ENCODE results near the gene OR5AU1. TPM values are rescaled to one million over a fixed set of nuclear protein-coding genes. Genes with fewer than 3 reads are reported as not detected.

OR5AU1 gene
- total and polyA plus RNA-seq, 2 of the 13 experiments (the other 11 are each of a cell fraction or from before 2014, with no cell fraction given): not detected

DNA sequence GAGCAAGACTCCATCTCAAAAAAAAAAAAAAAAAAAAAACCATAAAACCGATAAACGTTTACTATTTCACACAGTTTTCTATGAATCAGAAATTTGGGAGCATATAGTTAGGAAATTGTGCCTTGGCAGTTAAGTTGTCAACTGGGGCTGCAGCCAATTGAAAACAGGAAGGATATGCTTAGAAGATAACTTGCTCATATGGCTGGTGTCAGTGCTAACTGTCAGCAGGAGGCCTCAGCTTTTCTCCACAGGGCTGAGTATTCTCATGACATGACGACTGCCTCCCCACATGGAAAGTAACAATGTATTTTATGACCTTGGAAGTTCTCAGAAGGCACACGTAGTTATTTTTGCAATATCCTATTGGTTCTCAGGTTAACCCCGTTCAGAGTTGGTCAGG is 29.6 kb upstream of the OR5AU1 start:
- H3K9ac ChIP-seq (ENCODE audit: insufficient read depth, low read depth, low read length): no peak overlapping the region
- H3K27ac ChIP-seq (ENCODE audit: extremely low read length, insufficient read depth, low read length): no peak overlapping the region
- H3K36me3 ChIP-seq (replicated peaks in 1 of 2; ENCODE audit: control insufficient read depth in 1 of 2, insufficient read depth in 2 of 2, low read length in 2 of 2): no peaks in the 10 kb centered on the region
- CTCF ChIA-PET (ENCODE audit: low intra/inter-chr PET ratio, low total read pairs): no interaction called here
- POLR2A ChIA-PET: no interaction called here
- no peaks in the 10 kb centered on the region for H3K9me3 ChIP-seq (ENCODE audit: low read length)
- ATAC-seq (no peak), FAIRE-seq (no peak), DNase-seq (ENCODE audit: low spot score) (no peak)
- 22% methylated on average over 5 of the region's 5 CpGs for WGBS (ENCODE audit: low lambda C conversion rate)
- H3K27me3 ChIP-seq (ENCODE audit: control insufficient read depth in 1 of 2, insufficient read depth in 2 of 2, low read length in 2 of 2): no peaks in the 10 kb centered on the region
- BruUV-seq (replicated peaks): no TSS peak
- no peak for TF ChIP-seq EED (CRISPR knock-in tag; IDR thresholded peaks at IDR 0.05)
- no peak for TF ChIP-seq ZNF160 (CRISPR knock-in tag; IDR thresholded peaks at IDR 0.05)
- no peak for TF ChIP-seq PHF8 (CRISPR knock-in tag; IDR thresholded peaks at IDR 0.05)
- no peak for TF ChIP-seq ZNF124 (CRISPR knock-in tag; IDR thresholded peaks at IDR 0.05)
- TF ChIP-seq, protein P1, sequence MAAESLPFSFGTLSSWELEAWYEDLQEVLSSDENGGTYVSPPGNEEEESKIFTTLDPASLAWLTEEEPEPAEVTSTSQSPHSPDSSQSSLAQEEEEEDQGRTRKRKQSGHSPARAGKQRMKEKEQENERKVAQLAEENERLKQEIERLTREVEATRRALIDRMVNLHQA (CRISPR knock-in tag; IDR thresholded peaks at IDR 0.05): no peak
- no peak for TF ChIP-seq NFATC3 (CRISPR knock-in tag; IDR thresholded peaks at IDR 0.05)
- TF ChIP-seq NR2C2 (CRISPR knock-in tag; IDR thresholded peaks at IDR 0.05; ENCODE audit: borderline replicate concordance): no peak
- TF ChIP-seq ETV5 (CRISPR knock-in tag; IDR thresholded peaks at IDR 0.05; ENCODE audit: borderline replicate concordance): no peak
- no peak overlapping the region for H2AFZ ChIP-seq (ENCODE audit: low read length)
- H3K4me2 ChIP-seq (ENCODE audit: low read depth, low read length): no peak overlapping the region
- H3K4me1 ChIP-seq (ENCODE audit: insufficient read depth, low read length): no peaks in the 10 kb centered on the region
- H4K20me1 ChIP-seq (ENCODE audit: insufficient read depth, low read length): no peaks in the 10 kb centered on the region
- H3K4me3 ChIP-seq (replicated peaks in 1 of 3; ENCODE audit: insufficient read depth in 1 of 3, low read depth in 2 of 3, low read length in 3 of 3): no peak overlapping the region
- in situ Hi-C loops (cut with HindIII; ENCODE audit: extremely low pct_ligation_motif_present, low pct_unique_long_range_greater_than_20kb): no loop called here
- intact Hi-C loops (cut with micrococcal nuclease; ENCODE audit: unreplicated experiment): no loop called here
- no peaks in the 10 kb centered on the region for H3K79me2 ChIP-seq (ENCODE audit: insufficient read depth, low read length)

GRCh38 chr14:21184254-21184653 is 28.4 kb upstream of the OR5AU1 start:
- BruUV-seq (replicated peaks): no TSS peak
- FAIRE-seq (no peak), ATAC-seq (no peak), DNase-seq (ENCODE audit: low spot score) (no peak)
- Histone ChIP-seq H3K27ac (ENCODE audit: extremely low read length, insufficient read depth, low read length) (no peak overlapping the region), H3K4me3 (replicated peaks in 1 of 3; ENCODE audit: insufficient read depth in 1 of 3, low read depth in 2 of 3, low read length in 3 of 3) (no peak overlapping the region), H3K4me2 (ENCODE audit: low read depth, low read length) (no peak overlapping the region), H4K20me1 (ENCODE audit: insufficient read depth, low read length) (no peaks in the 10 kb centered on the region), H3K9ac (ENCODE audit: insufficient read depth, low read depth, low read length) (no peak overlapping the region), H3K27me3 (ENCODE audit: control insufficient read depth in 1 of 2, insufficient read depth in 2 of 2, low read length in 2 of 2) (no peaks in the 10 kb centered on the region), H3K36me3 (replicated peaks in 1 of 2; ENCODE audit: control insufficient read depth in 1 of 2, insufficient read depth in 2 of 2, low read length in 2 of 2) (no peaks in the 10 kb centered on the region), H3K79me2 (ENCODE audit: insufficient read depth, low read length) (no peaks in the 10 kb centered on the region), H3K9me3 (ENCODE audit: low read length) (no peaks in the 10 kb centered on the region), H2AFZ (ENCODE audit: low read length) (no peak overlapping the region), H3K4me1 (ENCODE audit: insufficient read depth, low read length) (no peaks in the 10 kb centered on the region)
- CTCF ChIA-PET (ENCODE audit: low intra/inter-chr PET ratio, low total read pairs): no interaction called here
- POLR2A ChIA-PET: no interaction called here
- 2% methylated on average over 1 of the region's 1 CpG for WGBS (ENCODE audit: low lambda C conversion rate)
- in situ Hi-C loops (cut with HindIII; ENCODE audit: extremely low pct_ligation_motif_present, low pct_unique_long_range_greater_than_20kb) (no loop called here), intact Hi-C loops (cut with micrococcal nuclease; ENCODE audit: unreplicated experiment) (no loop called here)
- TF ChIP-seq, protein P2, sequence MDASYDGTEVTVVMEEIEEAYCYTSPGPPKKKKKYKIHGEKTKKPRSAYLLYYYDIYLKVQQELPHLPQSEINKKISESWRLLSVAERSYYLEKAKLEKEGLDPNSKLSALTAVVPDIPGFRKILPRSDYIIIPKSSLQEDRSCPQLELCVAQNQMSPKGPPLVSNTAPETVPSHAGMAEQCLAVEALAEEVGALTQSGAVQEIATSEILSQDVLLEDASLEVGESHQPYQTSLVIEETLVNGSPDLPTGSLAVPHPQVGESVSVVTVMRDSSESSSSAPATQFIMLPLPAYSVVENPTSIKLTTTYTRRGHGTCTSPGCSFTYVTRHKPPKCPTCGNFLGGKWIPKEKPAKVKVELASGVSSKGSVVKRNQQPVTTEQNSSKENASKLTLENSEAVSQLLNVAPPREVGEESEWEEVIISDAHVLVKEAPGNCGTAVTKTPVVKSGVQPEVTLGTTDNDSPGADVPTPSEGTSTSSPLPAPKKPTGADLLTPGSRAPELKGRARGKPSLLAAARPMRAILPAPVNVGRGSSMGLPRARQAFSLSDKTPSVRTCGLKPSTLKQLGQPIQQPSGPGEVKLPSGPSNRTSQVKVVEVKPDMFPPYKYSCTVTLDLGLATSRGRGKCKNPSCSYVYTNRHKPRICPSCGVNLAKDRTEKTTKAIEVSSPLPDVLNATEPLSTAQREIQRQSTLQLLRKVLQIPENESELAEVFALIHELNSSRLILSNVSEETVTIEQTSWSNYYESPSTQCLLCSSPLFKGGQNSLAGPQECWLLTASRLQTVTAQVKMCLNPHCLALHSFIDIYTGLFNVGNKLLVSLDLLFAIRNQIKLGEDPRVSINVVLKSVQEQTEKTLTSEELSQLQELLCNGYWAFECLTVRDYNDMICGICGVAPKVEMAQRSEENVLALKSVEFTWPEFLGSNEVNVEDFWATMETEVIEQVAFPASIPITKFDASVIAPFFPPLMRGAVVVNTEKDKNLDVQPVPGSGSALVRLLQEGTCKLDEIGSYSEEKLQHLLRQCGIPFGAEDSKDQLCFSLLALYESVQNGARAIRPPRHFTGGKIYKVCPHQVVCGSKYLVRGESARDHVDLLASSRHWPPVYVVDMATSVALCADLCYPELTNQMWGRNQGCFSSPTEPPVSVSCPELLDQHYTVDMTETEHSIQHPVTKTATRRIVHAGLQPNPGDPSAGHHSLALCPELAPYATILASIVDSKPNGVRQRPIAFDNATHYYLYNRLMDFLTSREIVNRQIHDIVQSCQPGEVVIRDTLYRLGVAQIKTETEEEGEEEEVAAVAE (CRISPR knock-in tag; IDR thresholded peaks at IDR 0.05; ENCODE audit: borderline replicate concordance): no peak
- TF ChIP-seq ATRX (CRISPR knock-in tag; IDR thresholded peaks at IDR 0.05; ENCODE audit: borderline replicate concordance): no peak
- TF ChIP-seq, protein P3, sequence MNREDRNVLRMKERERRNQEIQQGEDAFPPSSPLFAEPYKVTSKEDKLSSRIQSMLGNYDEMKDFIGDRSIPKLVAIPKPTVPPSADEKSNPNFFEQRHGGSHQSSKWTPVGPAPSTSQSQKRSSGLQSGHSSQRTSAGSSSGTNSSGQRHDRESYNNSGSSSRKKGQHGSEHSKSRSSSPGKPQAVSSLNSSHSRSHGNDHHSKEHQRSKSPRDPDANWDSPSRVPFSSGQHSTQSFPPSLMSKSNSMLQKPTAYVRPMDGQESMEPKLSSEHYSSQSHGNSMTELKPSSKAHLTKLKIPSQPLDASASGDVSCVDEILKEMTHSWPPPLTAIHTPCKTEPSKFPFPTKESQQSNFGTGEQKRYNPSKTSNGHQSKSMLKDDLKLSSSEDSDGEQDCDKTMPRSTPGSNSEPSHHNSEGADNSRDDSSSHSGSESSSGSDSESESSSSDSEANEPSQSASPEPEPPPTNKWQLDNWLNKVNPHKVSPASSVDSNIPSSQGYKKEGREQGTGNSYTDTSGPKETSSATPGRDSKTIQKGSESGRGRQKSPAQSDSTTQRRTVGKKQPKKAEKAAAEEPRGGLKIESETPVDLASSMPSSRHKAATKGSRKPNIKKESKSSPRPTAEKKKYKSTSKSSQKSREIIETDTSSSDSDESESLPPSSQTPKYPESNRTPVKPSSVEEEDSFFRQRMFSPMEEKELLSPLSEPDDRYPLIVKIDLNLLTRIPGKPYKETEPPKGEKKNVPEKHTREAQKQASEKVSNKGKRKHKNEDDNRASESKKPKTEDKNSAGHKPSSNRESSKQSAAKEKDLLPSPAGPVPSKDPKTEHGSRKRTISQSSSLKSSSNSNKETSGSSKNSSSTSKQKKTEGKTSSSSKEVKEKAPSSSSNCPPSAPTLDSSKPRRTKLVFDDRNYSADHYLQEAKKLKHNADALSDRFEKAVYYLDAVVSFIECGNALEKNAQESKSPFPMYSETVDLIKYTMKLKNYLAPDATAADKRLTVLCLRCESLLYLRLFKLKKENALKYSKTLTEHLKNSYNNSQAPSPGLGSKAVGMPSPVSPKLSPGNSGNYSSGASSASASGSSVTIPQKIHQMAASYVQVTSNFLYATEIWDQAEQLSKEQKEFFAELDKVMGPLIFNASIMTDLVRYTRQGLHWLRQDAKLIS (CRISPR knock-in tag; IDR thresholded peaks at IDR 0.05): no peak
- no peak for TF ChIP-seq ETV6 (CRISPR knock-in tag; conservative IDR thresholded peaks at IDR 0.05)
